Measurements from ENCODE around the gene ZBTB20.

GRCh38 chr3:114928989-114929640, 218.0 kb downstream of the ZBTB20 start:
- TF ChIP-seq ZFP3 (CRISPR knock-in tag; IDR thresholded peaks at IDR 0.05), result no peak
- TF ChIP-seq ZFP30 (CRISPR knock-in tag; IDR thresholded peaks at IDR 0.05), result no peak

Data from SK-N-SH treated with all-trans-retinoic acid at 6 μM for 48 hours (cell line).